Keratinocyte (primary cell): ENCODE data around the gene DMAC2. TPM values are rescaled to one million over a fixed set of nuclear protein-coding genes. Genes with fewer than 3 reads are reported as not detected.
A peak's percentile ranks its signal among the peaks of the same experiment; 100 is the strongest.

Experiments
- DNase-seq: peaks from one replicate; pipeline ENCODE4 v3.0.0-alpha.2; 2011; ENCODE audit warnings: low read depth, missing footprints, low spot score
- FAIRE-seq: peaks from 2 replicates; lab custom pipeline; 2011; peaks lifted over from hg19 to GRCh38; lab: Jason Lieb, UNC
- H2AFZ ChIP-seq: 2 replicates; pipeline ENCODE4 v1.6.0; 2012; ENCODE audit warnings: low read length, control low read depth, inconsistent platforms; ENCODE audit not compliant: control insufficient read depth
- H3K27ac ChIP-seq: 2 replicates; pipeline ENCODE4 v1.5.1; 2011; ENCODE audit warnings: low read length; ENCODE audit not compliant: control insufficient read depth, insufficient read depth
- H3K27me3 ChIP-seq: 3 replicates; pipeline ENCODE4 v1.6.0; 2011; ENCODE audit warnings: low read length; ENCODE audit not compliant: control insufficient read depth, insufficient read depth; ENCODE audit errors: extremely low read depth
- H3K36me3 ChIP-seq, 2 experiments: 2 replicates in 1 of 2; 3 replicates in 1 of 2; pipeline ENCODE4 v1.5.1; 2011; ENCODE audit warnings: low read length in 2 of 2, mild to moderate bottlenecking in 1 of 2; ENCODE audit not compliant: control insufficient read depth in 2 of 2, insufficient read depth in 2 of 2; ENCODE audit errors: extremely low read depth in 1 of 2
- H3K4me1 ChIP-seq: 3 replicates; pipeline ENCODE4 v1.5.1; 2011; ENCODE audit warnings: low read length; ENCODE audit not compliant: control insufficient read depth, insufficient read depth; ENCODE audit errors: extremely low read depth
- H3K4me2 ChIP-seq: 3 replicates; pipeline ENCODE4 v1.6.0; 2011; ENCODE audit warnings: low read depth, low read length; ENCODE audit not compliant: control insufficient read depth, insufficient read depth; ENCODE audit errors: extremely low read depth
- H3K4me3 ChIP-seq, 3 experiments: fragments of 200-600 bp in 1 of 3; sonication (generic) in 1 of 3; 2 replicates in 2 of 3; 3 replicates in 1 of 3; pipeline ENCODE4 v1.5.1; 2011 to 2016; ENCODE audit warnings: low read length in 3 of 3, mild to moderate bottlenecking in 3 of 3, control low read depth in 2 of 3, inconsistent platforms in 1 of 3, low read depth in 1 of 3, mixed read lengths in 1 of 3, mixed run types in 1 of 3, moderate library complexity in 1 of 3; ENCODE audit not compliant: control insufficient read depth in 2 of 3, insufficient read depth in 2 of 3; ENCODE audit errors: extremely low read depth in 1 of 3
- H3K79me2 ChIP-seq: 2 replicates; pipeline ENCODE4 v1.6.0; 2012; ENCODE audit warnings: low read length; ENCODE audit not compliant: control insufficient read depth, insufficient read depth
- H3K9ac ChIP-seq: 3 replicates; pipeline ENCODE4 v1.6.0; 2011; ENCODE audit warnings: low read length; ENCODE audit not compliant: control insufficient read depth, insufficient read depth; ENCODE audit errors: extremely low read depth
- H3K9me1 ChIP-seq: 3 replicates; pipeline ENCODE4 v1.6.0; 2011; ENCODE audit warnings: low read length; ENCODE audit not compliant: control insufficient read depth, insufficient read depth; ENCODE audit errors: extremely low read depth
- H3K9me3 ChIP-seq: 2 replicates; pipeline ENCODE4 v1.5.1; 2012; ENCODE audit warnings: low read depth, low read length; ENCODE audit not compliant: control insufficient read depth
- H4K20me1 ChIP-seq: 3 replicates; pipeline ENCODE4 v1.6.0; 2011; ENCODE audit warnings: low read length; ENCODE audit not compliant: control insufficient read depth, insufficient read depth; ENCODE audit errors: extremely low read depth
- EZH2 ChIP-seq: IDR thresholded peaks from one replicate; pipeline ENCODE4 v1.6.1; 2012; ENCODE audit warnings: inconsistent platforms, mild to moderate bottlenecking, low read length, moderate library complexity
- dilution Hi-C: fragments of 300-500 bp; cut with MboI; formaldehyde crosslinking; loops from one replicate; pipeline ENCODE4 v1.7.0; 2020; ENCODE audit warnings: low sequenced_read_pairs; ENCODE audit not compliant: extremely low pct_ligation_motif_present
- polyA plus RNA-seq, 5 experiments: library from polyadenylated mRNA; depleted of rRNA in 3 of 5; stranded (reverse) in 3 of 5; stranded (forward) in 1 of 5; unstranded in 1 of 5; fragments of >200 nt; gene quantifications; 1 replicate in 1 of 5; 2 replicates in 3 of 5; 3 replicates in 1 of 5; pipeline versions ENCODE4 v1.2.1 to v1.2.3, GENCODE V29; 2011 to 2012; ENCODE audit warnings: missing spikeins in 2 of 5, low read depth in 1 of 5, low replicate concordance in 1 of 5
- TF ChIP-seq, protein P1 (sequence below), 3 experiments: IDR thresholded peaks in 1 of 3; conservative IDR thresholded peaks in 1 of 3; optimal IDR thresholded peaks in 1 of 3; 2 replicates in 2 of 3; 3 replicates in 1 of 3; pipeline versions ENCODE3 to v1.5.1; 2011; ENCODE audit warnings: low read length in 3 of 3, mild to moderate bottlenecking in 3 of 3, moderate library complexity in 2 of 3, control low read depth in 1 of 3, inconsistent platforms in 1 of 3; ENCODE audit not compliant: insufficient read depth in 2 of 3; ENCODE audit errors: extremely low read depth in 1 of 3

Gene DMAC2
- polyA plus RNA-seq, 1 donor (not counting 4 experiments of a cell fraction or from before 2014, with no cell fraction given): 45.3 TPM

DNA sequence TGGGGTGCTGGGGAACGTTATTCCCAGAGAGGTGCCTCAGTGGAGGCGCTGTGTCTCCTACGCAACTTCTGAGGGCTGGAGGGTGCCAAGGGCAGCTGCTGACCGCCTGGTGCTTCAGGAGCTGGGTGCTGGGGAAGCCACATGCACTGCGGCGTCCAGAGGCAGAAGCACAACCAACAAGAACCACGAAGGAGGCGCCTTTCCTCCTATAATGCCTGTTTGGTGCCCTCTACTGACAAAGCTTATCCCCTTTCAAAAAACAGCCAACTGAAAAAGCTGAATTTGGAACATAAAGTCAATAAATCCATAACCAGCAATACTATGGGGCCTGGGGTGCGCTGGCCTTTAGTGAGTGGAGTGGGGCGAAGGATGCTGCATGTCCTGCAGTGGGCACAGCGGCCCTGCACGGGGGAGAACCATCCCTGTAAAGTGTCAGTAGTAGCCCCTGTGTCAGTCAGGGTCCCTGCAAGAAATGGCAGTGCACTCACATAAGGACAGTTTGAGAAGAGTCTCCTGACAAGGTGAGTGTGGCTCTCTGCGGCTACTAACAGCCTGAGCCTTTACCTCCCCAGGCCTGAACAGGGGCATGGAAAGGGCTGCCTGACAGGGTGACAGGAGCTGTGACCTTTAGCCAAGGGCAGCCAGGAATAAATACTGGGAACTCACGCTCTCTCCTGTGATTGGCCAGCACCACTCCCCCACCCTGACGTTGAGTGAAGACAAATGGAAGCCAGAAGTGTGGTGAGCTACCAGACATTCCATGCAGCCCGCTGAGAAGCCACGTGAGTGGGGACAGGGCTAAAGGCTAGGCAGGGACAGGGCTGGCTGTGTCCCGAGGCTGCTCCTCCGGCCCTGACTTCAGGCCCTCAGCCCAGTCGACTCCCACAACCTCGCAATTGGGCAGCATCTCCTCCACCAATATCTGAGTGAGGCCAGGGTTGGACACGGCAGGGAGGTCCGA is 8.0 kb downstream of the DMAC2 start:
- Histone ChIP-seq H3K9me1 (no peaks in the 10 kb centered on the region), H3K27ac (no peak overlapping the region), H3K79me2 (peaks cover 3% of the 10 kb centered on the region), H3K9ac (no peak overlapping the region), H2AFZ (no peak overlapping the region), H3K4me1 (peaks cover 16% of the 10 kb centered on the region), H4K20me1 (no peaks in the 10 kb centered on the region), H3K4me3 (no peak overlapping the region), H3K27me3 (no peaks in the 10 kb centered on the region), H3K4me2 (no peak overlapping the region), H3K9me3 (no peaks in the 10 kb centered on the region), H3K36me3 (peaks cover 14 to 15% of the 10 kb centered on the region in 2 experiments)
- dilution Hi-C loops: no loop called here
- FAIRE-seq (no peak), DNase-seq (no peak)
- TF ChIP-seq, protein P1, sequence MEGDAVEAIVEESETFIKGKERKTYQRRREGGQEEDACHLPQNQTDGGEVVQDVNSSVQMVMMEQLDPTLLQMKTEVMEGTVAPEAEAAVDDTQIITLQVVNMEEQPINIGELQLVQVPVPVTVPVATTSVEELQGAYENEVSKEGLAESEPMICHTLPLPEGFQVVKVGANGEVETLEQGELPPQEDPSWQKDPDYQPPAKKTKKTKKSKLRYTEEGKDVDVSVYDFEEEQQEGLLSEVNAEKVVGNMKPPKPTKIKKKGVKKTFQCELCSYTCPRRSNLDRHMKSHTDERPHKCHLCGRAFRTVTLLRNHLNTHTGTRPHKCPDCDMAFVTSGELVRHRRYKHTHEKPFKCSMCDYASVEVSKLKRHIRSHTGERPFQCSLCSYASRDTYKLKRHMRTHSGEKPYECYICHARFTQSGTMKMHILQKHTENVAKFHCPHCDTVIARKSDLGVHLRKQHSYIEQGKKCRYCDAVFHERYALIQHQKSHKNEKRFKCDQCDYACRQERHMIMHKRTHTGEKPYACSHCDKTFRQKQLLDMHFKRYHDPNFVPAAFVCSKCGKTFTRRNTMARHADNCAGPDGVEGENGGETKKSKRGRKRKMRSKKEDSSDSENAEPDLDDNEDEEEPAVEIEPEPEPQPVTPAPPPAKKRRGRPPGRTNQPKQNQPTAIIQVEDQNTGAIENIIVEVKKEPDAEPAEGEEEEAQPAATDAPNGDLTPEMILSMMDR (optimal IDR thresholded peaks at IDR 0.05 in 1 of 3, IDR thresholded peaks at IDR 0.05 in 1 of 3, conservative IDR thresholded peaks at IDR 0.05 in 1 of 3; ENCODE audit: extremely low read depth in 1 of 3, insufficient read depth in 2 of 3, low read length in 3 of 3): peak; percentile 26 to 41 (median 38)
- TF ChIP-seq EZH2: no peak

DNA sequence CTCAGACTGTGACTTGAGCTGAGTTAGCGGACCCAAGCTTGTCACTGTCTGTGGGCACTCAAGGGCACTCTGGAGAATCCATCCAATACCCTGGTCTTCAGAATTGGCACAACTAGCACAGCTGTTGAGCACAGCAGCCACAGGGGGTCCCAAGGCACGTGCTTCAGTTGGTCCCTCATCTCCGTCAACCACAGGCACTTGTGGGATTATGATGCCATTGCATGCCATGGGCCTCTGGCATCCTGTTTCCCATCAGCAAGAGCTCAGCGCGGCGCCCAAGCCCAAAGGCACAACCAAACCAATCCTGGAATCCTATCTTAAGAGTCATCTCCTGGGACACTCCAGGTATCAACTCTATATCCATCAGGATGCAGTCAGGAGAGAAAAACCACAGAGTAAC is 8.8 kb downstream of the DMAC2 start:
- dilution Hi-C loops: no loop called here
- no peak overlapping the region for H2AFZ ChIP-seq
- H3K27ac ChIP-seq: no peak overlapping the region
- H3K36me3 ChIP-seq: peaks cover 14 to 16% of the 10 kb centered on the region in 2 experiments
- peaks cover 1% of the 10 kb centered on the region for H3K79me2 ChIP-seq
- no peak for TF ChIP-seq EZH2
- no peak for DNase-seq
- H3K9me1 ChIP-seq: no peaks in the 10 kb centered on the region
- H3K9me3 ChIP-seq: no peaks in the 10 kb centered on the region
- no peaks in the 10 kb centered on the region for H3K27me3 ChIP-seq
- no peak overlapping the region for H3K4me2 ChIP-seq
- H4K20me1 ChIP-seq: no peaks in the 10 kb centered on the region
- FAIRE-seq: no peak
- H3K4me3 ChIP-seq: no peak overlapping the region
- no peak overlapping the region for H3K9ac ChIP-seq
- peaks cover 17% of the 10 kb centered on the region for H3K4me1 ChIP-seq
